Adrenal gland (tissue), 12 donors: ENCODE results near the gene S1PR1. TPM values are rescaled to one million over a fixed set of nuclear protein-coding genes. Genes with fewer than 3 reads are reported as not detected.

ENCODE experiments used
- DNase-seq, 7 donors: peaks; one replicate each; pipeline ENCODE4 v3.0.0-alpha.2; 2019 to 2020
- H3K27ac ChIP-seq, 5 donors: fragments of 200-600 bp; sonication (generic) in 4 of 5; 1 replicate in 3 of 5; 2 replicates in 2 of 5; pipeline versions ENCODE4 v1.5.1 to v1.8.0; 2016 to 2020; ENCODE audit warnings: mild to moderate bottlenecking in 1 of 5
- H3K27me3 ChIP-seq: fragments of 200-600 bp; 2 replicates; pipeline ENCODE4 v1.8.0; 2021
- H3K36me3 ChIP-seq, 2 donors: fragments of 200-600 bp; replicated peaks in 1 of 2; 1 replicate in 1 of 2; 2 replicates in 1 of 2; pipeline versions ENCODE4 v1.5.1 to v1.8.0; 2018 to 2022
- H3K4me1 ChIP-seq, 2 donors: fragments of 200-600 bp; replicated peaks in 1 of 2; 1 replicate in 1 of 2; 2 replicates in 1 of 2; pipeline versions ENCODE4 v1.5.1 to v1.8.0; 2018 to 2021
- H3K4me3 ChIP-seq, 4 donors: fragments of 200-600 bp; sonication (generic) in 3 of 4; one replicate each; pipeline ENCODE4 v1.5.1; 2016 to 2018
- H3K9me3 ChIP-seq, 3 donors: fragments of 200-600 bp; sonication (generic) in 1 of 3; replicated peaks in 1 of 3; 1 replicate in 2 of 3; 2 replicates in 1 of 3; pipeline versions ENCODE4 v1.5.1 to v1.8.0; 2016 to 2021
- POLR2A ChIP-seq, 2 donors: fragments of 450-650 bp; IDR thresholded peaks; one replicate each; pipeline ENCODE4 v1.6.1; 2017; ENCODE audit warnings: antibody characterized with exemption in 2 of 2, mild to moderate bottlenecking in 2 of 2, moderate library complexity in 1 of 2
- WGBS, 4 donors: extraction: QIAGEN DNeasy Blood & Tissue Kit in 2 of 4; methylation state at CpG; one replicate each; pipeline versions ENCODE4 v1.1.5 to v1.1.7; 2013 to 2017; 5-methylcytosine and 5-hydroxymethylcytosine counted together
- intact Hi-C, 2 donors: fragments of 100-400 bp; cut with DNase I; formaldehyde crosslinking; loops; one replicate each; pipeline versions ENCODE4 v1.14.1 to v1.15.0; 2022 to 2023
- polyA plus RNA-seq, 3 donors: library from polyadenylated mRNA; stranded (reverse); fragments of 200-250 nt in 2 of 3; fragments of 350-450 nt in 1 of 3; fragmentation: Illumina TruSeq in 1 of 3; extraction: RNeasy Lipid Tissue Mini Kit (QIAGEN cat#74804) in 1 of 3; gene quantifications; one replicate each; pipeline ENCODE4 v1.2.3, GENCODE V29; 2013 to 2014
- total RNA-seq, 9 donors: library from RNA; depleted of rRNA in 4 of 9; stranded (reverse); fragments of >200 nt in 4 of 9; fragments of 120-200 nt in 1 of 9; fragmentation: NEBNext Ultra II Directional in 1 of 9; extraction: Animal tissue kit (Norgen Biotek cat#: 25700) in 1 of 9; gene quantifications; one replicate each; pipeline versions ENCODE4 v1.1.0 to v1.2.4, GENCODE V29; 2013 to 2023
- TF ChIP-seq, protein P1 (sequence below), 6 experiments: fragments of 450-650 bp in 4 of 6; fragments of 200-600 bp in 2 of 6; sonication (generic) in 1 of 6; IDR thresholded peaks; 1 replicate in 5 of 6; 2 replicates in 1 of 6; pipeline versions ENCODE4 v1.5.1 to v1.8.0; 2016 to 2021; ENCODE audit warnings: antibody characterized with exemption in 6 of 6, mild to moderate bottlenecking in 2 of 6, moderate library complexity in 1 of 6
- donor health status: healthy with polysubstance abuse.
- donor health status: Bipolar disorder and iron deficiency.
- donor health status: DM: yes; HTN: yes; CAD: no.
- donor health status: DM: no; HTN: no; CAD: no.
- donor health status: DM: no; HTN: no; CAD: no.
- donor health status: DM: yes; HTN: yes; CAD: no.

The S1PR1 gene
- total and polyA plus RNA-seq, 12 donors, result 11.3 to 45.6 (median 27.3) TPM

DNA sequence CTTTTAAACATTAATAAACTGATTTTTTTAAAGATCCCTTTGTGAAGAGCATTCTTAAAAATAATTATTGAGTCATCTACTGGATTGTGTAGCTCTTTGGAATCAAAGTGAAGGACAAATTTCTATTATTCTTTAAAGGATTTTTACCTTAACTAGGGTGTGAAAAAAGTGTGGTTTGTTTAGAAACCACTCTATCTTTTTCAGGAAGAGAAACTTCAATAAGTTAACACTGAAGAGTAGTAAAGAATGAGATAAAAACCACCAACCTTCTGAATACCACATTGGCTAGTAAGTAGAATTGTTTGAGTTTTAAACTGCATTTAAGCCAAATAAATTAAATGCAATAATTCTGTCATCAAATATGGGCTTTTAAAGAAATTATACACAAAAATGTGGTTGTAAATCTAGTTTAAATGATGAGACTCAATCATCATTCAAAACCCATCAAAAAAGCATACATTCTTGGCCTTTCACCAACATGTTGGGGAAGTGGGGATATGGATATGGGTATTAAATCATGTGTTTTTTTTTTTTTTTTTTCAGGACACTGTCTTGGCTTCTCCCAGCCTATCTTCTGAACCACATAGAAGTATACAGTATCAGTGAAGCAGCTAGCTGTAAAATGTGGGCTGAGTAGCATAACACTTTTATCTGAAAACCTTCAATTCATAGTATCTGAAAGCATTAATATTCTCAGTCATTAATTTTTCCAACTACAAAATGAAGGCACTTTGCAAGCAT lies 4.8 kb downstream of the S1PR1 start:
- Histone ChIP-seq H3K9me3 (no peaks in the 10 kb centered on the region), H3K27ac (peak overlapping the region in 1 of 5 donors; percentile 41), H3K36me3 (peaks cover 0 to 4% of the 10 kb centered on the region in 2 donors), H3K4me3 (no peak overlapping the region), H3K27me3 (no peaks in the 10 kb centered on the region), H3K4me1 (peaks cover 5 to 18% of the 10 kb centered on the region in 2 donors)
- intact Hi-C loops, result loop anchor here in 1 of 2 donors (5.0 kb wide), 1 partner anchor 324 kb away; no protein-coding TSS in a partner anchor
- no peak for DNase-seq
- TF ChIP-seq, protein P1, sequence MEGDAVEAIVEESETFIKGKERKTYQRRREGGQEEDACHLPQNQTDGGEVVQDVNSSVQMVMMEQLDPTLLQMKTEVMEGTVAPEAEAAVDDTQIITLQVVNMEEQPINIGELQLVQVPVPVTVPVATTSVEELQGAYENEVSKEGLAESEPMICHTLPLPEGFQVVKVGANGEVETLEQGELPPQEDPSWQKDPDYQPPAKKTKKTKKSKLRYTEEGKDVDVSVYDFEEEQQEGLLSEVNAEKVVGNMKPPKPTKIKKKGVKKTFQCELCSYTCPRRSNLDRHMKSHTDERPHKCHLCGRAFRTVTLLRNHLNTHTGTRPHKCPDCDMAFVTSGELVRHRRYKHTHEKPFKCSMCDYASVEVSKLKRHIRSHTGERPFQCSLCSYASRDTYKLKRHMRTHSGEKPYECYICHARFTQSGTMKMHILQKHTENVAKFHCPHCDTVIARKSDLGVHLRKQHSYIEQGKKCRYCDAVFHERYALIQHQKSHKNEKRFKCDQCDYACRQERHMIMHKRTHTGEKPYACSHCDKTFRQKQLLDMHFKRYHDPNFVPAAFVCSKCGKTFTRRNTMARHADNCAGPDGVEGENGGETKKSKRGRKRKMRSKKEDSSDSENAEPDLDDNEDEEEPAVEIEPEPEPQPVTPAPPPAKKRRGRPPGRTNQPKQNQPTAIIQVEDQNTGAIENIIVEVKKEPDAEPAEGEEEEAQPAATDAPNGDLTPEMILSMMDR (IDR thresholded peaks at IDR 0.05), result no peak
- no peak for TF ChIP-seq POLR2A (IDR thresholded peaks at IDR 0.05)

- peak in 1 of 7 donors; percentile 9 for DNase-seq
- intact Hi-C loops, result loop anchor here in 1 of 2 donors (5.0 kb wide), 1 partner anchor 325 kb away; no protein-coding TSS in a partner anchor
- no peaks in the 10 kb centered on the region for H3K27me3 ChIP-seq
- TF ChIP-seq, protein P1 (IDR thresholded peaks at IDR 0.05), result no peak
- no peak for TF ChIP-seq POLR2A (IDR thresholded peaks at IDR 0.05)
- peaks cover 0 to 4% of the 10 kb centered on the region in 2 donors for H3K36me3 ChIP-seq
- peaks cover 5 to 14% of the 10 kb centered on the region in 2 donors for H3K4me1 ChIP-seq
- WGBS, 4 donors, result 64 to 90% (median 77%) methylated on average over 2 of the region's 2 CpGs
- H3K9me3 ChIP-seq, result no peaks in the 10 kb centered on the region
- H3K4me3 ChIP-seq, result no peak overlapping the region
- peak overlapping the region in 1 of 5 donors; percentile 62 for H3K27ac ChIP-seq
Measured at GRCh38 chr1:101242324-101243050, 5.7 kb downstream of the S1PR1 start.

GRCh38 chr1:101243751-101244150 lies 6.9 kb downstream of the S1PR1 start:
- Histone ChIP-seq H3K27ac (no peak overlapping the region), H3K4me1 (peaks cover 0 to 4% of the 10 kb centered on the region in 2 donors), H3K36me3 (peaks cover 0 to 4% of the 10 kb centered on the region in 2 donors), H3K4me3 (no peak overlapping the region), H3K9me3 (no peaks in the 10 kb centered on the region), H3K27me3 (no peaks in the 10 kb centered on the region)
- WGBS, 4 donors, result 63 to 64% (median 63%) methylated on average over 3 of the region's 3 CpGs
- no peak for DNase-seq
- no peak for TF ChIP-seq POLR2A (IDR thresholded peaks at IDR 0.05)
- TF ChIP-seq, protein P1 (IDR thresholded peaks at IDR 0.05), result no peak
- intact Hi-C loops, result loop anchor here in 1 of 2 donors (5.0 kb wide), 1 partner anchor 326 kb away; no protein-coding TSS in a partner anchor

DNA sequence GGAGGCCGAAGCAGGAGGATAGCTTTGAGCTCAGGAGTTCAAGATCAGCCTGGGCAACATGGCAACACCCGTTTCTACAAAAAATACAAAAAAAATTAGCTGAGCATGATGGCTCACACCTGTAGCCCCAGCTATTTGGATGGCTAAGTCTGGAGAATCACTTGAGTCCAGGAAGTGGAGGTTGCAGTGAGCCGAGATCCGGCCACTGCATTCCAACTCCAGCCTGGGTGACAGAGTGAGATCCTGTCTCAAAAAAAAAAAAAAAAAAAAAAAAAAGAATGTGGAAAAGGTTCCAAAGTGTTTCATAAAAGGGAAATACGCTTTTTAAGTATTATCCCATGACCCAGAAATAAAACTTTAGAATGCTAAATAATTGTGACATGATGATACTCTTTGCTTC lies 8.0 kb downstream of the S1PR1 start:
- Histone ChIP-seq H3K4me3 (no peak overlapping the region), H3K36me3 (no peaks in the 10 kb centered on the region), H3K27me3 (no peaks in the 10 kb centered on the region), H3K9me3 (no peaks in the 10 kb centered on the region), H3K27ac (no peak overlapping the region), H3K4me1 (no peaks in the 10 kb centered on the region)
- intact Hi-C loops, result loop anchor here in 1 of 2 donors (5.0 kb wide), 1 partner anchor 328 kb away; no protein-coding TSS in a partner anchor
- no peak for DNase-seq
- TF ChIP-seq POLR2A (IDR thresholded peaks at IDR 0.05), result no peak
- TF ChIP-seq, protein P1 (IDR thresholded peaks at IDR 0.05), result no peak
- WGBS, 4 donors, result 68 to 85% (median 83%) methylated on average over 5 of the region's 5 CpGs
